HFF-Myc (cell line): ENCODE measurements around the gene PTPRT.

Experiments
- DNase-seq: peaks from one replicate; pipeline ENCODE4 v3.0.0-alpha.2; 2011; ENCODE audit warnings: low read depth; ENCODE audit errors: extremely low read depth
- H3K4me3 ChIP-seq: replicated peaks from 2 replicates; pipeline ENCODE4 v1.5.1; 2011; ENCODE audit warnings: low read depth, mild to moderate bottlenecking, control low read depth, low read length
- TF ChIP-seq, protein P1 (sequence below): IDR thresholded peaks from 2 replicates; pipeline ENCODE4 v1.5.1; 2012; ENCODE audit warnings: mild to moderate bottlenecking, low read depth, low read length, control low read depth; ENCODE audit errors: missing control alignments

PTPRT gene

DNA sequence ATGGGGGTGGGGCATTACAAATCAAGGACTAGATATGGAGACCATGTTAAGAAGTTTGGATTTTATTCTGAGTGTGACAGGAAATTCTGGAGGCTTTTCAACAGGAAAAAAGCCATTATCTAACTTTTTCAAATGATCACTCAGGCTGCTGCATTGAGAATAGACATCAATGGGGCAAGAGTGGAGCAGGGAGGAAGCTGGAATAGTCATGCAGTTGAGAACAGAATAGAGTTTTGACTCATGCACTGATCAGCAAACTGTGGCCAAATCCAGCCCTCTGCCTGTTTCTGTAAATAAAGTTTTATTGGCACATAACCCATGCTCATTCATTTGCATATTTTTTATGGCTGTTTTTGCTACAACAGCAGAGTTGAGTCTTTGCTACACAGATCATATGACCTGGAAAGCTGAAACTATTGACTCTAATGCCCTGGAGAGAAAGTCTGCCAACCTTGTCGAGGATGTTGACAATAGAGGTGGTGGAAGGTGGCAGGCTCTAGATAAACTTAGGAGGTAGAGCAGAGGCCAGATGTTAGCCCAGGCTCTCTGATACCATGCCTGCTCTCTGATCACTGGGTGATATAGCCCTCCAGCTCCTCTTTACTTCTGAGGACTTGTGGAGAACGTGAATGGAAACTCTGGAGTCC is 441.8 kb downstream of the PTPRT start:
- no peak for DNase-seq
- H3K4me3 ChIP-seq, result no peak overlapping the region
- TF ChIP-seq, protein P1, sequence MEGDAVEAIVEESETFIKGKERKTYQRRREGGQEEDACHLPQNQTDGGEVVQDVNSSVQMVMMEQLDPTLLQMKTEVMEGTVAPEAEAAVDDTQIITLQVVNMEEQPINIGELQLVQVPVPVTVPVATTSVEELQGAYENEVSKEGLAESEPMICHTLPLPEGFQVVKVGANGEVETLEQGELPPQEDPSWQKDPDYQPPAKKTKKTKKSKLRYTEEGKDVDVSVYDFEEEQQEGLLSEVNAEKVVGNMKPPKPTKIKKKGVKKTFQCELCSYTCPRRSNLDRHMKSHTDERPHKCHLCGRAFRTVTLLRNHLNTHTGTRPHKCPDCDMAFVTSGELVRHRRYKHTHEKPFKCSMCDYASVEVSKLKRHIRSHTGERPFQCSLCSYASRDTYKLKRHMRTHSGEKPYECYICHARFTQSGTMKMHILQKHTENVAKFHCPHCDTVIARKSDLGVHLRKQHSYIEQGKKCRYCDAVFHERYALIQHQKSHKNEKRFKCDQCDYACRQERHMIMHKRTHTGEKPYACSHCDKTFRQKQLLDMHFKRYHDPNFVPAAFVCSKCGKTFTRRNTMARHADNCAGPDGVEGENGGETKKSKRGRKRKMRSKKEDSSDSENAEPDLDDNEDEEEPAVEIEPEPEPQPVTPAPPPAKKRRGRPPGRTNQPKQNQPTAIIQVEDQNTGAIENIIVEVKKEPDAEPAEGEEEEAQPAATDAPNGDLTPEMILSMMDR, result no peak

DNA sequence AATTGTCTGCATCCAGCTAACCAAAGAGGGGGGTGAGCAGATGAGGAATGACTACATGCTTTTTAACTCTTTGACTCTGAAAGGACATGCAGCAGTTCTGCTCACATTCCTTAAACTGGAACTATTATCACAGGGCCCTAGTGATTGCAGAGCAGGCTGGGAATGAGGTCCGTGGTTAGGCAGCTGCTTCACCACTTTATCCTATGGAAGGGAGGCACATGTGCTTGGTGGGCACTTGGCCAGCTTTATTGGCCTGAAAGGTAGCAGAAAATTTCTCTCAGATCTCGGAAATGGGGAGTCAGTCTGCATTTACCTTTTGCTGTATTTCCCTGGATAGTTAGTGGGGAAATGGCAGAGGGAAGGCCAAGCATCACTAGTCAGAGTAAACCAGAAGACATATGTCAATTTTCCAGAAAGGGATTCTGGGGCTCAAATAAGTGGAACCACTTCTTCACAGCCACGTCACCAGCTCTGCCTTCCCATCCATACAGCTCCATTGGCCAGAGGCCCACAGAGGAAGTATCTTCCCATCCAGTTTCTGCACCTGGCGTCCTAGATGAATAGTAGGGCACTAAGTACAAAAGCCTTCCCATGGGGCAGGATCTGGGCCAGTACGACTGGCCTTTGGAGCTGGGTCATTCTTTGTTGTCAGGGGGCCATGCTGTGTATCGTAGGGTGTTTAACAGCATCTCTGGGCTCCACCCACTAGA is 444.8 kb downstream of the PTPRT start:
- DNase-seq, result no peak
- TF ChIP-seq, protein P1, result no peak
- H3K4me3 ChIP-seq, result no peak overlapping the region

DNA sequence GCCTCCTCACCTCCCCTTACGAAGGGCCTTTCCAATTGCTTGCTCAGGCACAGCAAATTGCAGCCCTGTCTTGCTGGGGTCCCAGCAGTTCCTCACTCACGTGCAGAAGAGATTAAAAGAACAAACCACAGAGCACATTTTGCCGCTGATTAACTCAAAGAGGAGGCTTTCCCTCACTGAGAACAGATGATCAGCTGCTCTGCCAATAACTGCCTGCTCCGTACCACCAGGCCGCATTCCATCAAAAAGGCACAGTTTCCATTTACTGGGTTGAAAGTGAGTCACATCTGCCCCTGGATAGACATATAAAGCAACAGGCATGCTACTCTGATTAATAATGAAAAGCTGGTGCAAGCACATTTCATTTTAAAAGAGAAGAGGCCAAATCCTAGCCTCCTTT is 446.8 kb downstream of the PTPRT start:
- H3K4me3 ChIP-seq, result no peak overlapping the region
- TF ChIP-seq, protein P1, result no peak
- no peak for DNase-seq

DNA sequence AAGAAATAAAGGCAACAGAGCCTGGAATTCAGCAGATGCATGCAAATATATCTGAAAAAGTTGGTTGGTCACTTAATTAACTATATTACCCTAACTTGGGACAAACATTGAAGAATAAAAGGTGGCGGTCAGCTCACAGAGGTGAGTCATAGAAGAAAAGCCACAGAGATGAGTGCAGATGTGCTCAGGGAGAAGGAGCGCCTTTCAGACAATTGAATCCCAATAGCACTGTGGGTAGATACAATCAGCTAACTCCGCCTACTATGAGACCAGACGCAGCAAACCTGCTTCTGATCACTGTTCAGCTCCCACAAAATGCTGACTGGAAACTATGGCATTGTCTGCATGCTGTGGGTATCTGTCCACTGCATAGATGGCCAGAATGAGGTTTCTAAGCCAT is 447.8 kb downstream of the PTPRT start:
- no peak overlapping the region for H3K4me3 ChIP-seq
- no peak for DNase-seq
- TF ChIP-seq, protein P1, result no peak

DNA sequence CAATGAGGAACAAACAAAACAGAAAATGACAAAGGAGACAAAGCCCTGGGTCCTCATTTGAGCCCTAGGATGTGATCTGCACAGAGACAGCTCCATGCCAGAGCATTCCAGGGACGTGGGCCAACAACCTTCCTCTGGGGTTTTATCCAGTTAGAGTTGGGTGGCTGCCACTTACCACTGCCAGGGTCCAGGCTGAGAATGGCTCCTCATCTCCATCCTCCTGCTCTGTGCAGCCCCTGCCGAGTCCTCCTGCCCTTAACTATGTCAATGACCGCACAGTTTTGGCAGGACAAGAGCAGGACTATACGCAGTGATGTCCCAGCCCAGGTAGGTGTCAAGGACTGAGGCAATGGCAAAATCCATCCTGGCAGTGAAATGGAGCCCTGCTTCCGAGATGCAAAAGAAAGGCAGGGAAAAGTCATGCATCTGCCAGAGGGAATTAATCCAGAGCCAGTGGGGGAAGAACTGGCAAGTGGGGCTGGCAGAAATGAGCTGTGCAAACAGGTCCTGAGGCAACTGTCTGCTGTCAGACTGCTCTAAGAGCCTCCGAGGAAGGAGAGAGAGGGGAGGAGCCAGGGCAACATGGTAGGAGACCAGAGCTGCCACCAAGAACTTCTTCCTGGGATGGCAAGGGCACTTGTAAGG is 449.4 kb downstream of the PTPRT start:
- no peak for DNase-seq

DNA sequence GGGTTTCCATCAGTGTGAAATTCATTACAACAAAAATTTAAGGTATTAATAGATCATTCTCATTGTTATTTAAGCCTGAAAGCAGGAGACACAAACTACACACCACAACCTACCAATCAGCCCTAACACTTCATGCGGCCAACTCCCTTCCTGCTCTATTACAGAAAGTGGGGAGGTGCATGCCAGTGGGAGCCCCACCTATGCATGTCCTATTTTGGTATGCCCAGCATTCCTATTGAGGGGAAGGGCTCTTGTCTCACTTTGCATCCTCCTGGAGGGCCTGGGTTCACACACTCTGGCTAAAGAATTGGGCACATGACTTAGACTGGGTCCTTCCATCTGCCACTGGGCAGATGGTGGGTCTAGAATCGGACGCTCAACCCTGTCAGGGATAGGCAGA is 450.0 kb downstream of the PTPRT start:
- DNase-seq, result no peak
- H3K4me3 ChIP-seq, result no peak overlapping the region
- TF ChIP-seq, protein P1, result no peak

More for the DNA sequence above, 449.4 kb downstream of the PTPRT start:
- TF ChIP-seq, protein P1, result no peak
- no peak overlapping the region for H3K4me3 ChIP-seq
